Measurements from ENCODE around the gene ADGRG6.

Gene ADGRG6

GRCh38 chr6:142332393-142333098 is 30.7 kb downstream of the ADGRG6 start:
- no peak overlapping the region for H3K9ac ChIP-seq (ENCODE audit: low read length in 2 of 2)
- no peak overlapping the region for H3K27ac ChIP-seq (ENCODE audit: low read length)
- no peaks in the 10 kb centered on the region for H3K27me3 ChIP-seq (ENCODE audit: control insufficient read depth in 1 of 2, insufficient read depth in 2 of 2, low read length in 2 of 2)
- no peaks in the 10 kb centered on the region for H3K4me1 ChIP-seq (ENCODE audit: control insufficient read depth, insufficient read depth, low read length)
- no peaks in the 10 kb centered on the region for H3K36me3 ChIP-seq (ENCODE audit: control insufficient read depth in 2 of 2, insufficient read depth in 2 of 2, low read length in 2 of 2)
- H3K9me3 ChIP-seq (ENCODE audit: control insufficient read depth in 2 of 2, low read length in 2 of 2), result no peaks in the 10 kb centered on the region
- H3K4me3 ChIP-seq (ENCODE audit: low read length in 2 of 2), result no peak overlapping the region

GRCh38 chr6:142333431-142333830 is 31.6 kb downstream of the ADGRG6 start:
- Histone ChIP-seq H3K36me3 (ENCODE audit: control insufficient read depth in 2 of 2, insufficient read depth in 2 of 2, low read length in 2 of 2) (no peaks in the 10 kb centered on the region), H3K27me3 (ENCODE audit: control insufficient read depth in 1 of 2, insufficient read depth in 2 of 2, low read length in 2 of 2) (no peaks in the 10 kb centered on the region), H3K4me1 (ENCODE audit: control insufficient read depth, insufficient read depth, low read length) (no peaks in the 10 kb centered on the region), H3K9me3 (ENCODE audit: control insufficient read depth in 2 of 2, low read length in 2 of 2) (no peaks in the 10 kb centered on the region), H3K27ac (ENCODE audit: low read length) (no peak overlapping the region), H3K4me3 (ENCODE audit: low read length in 2 of 2) (no peak overlapping the region), H3K9ac (ENCODE audit: low read length in 2 of 2) (no peak overlapping the region)

DNA sequence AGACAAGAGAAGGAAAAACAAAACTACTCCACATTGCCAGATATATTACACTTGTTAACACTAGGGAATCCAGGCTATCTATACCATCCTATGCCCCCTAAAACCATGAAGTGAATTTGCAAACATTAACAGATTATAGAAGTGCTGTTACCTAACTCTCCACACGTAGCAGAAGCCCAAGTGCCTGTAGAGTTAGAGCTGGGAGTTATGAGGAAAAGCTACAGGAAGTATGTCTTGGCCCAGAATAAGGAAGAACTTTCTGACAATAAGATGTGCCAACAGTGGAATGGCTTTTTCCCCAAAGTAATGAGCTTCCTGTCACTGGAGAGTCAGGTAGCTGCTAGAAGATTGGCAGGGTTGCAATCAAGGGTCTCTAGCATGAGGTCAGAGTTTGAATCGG is 32.5 kb downstream of the ADGRG6 start:
- no peak overlapping the region for H3K9ac ChIP-seq (ENCODE audit: low read length in 2 of 2)
- H3K4me1 ChIP-seq (ENCODE audit: control insufficient read depth, insufficient read depth, low read length), result no peaks in the 10 kb centered on the region
- H3K27me3 ChIP-seq (ENCODE audit: control insufficient read depth in 1 of 2, insufficient read depth in 2 of 2, low read length in 2 of 2), result no peaks in the 10 kb centered on the region
- H3K9me3 ChIP-seq (ENCODE audit: control insufficient read depth in 2 of 2, low read length in 2 of 2), result no peaks in the 10 kb centered on the region
- no peak overlapping the region for H3K4me3 ChIP-seq (ENCODE audit: low read length in 2 of 2)
- H3K36me3 ChIP-seq (ENCODE audit: control insufficient read depth in 2 of 2, insufficient read depth in 2 of 2, low read length in 2 of 2), result no peaks in the 10 kb centered on the region
- no peak overlapping the region for H3K27ac ChIP-seq (ENCODE audit: low read length)

GRCh38 chr6:142335415-142335814 is 33.6 kb downstream of the ADGRG6 start:
- Histone ChIP-seq H3K27me3 (ENCODE audit: control insufficient read depth in 1 of 2, insufficient read depth in 2 of 2, low read length in 2 of 2) (no peaks in the 10 kb centered on the region), H3K4me3 (ENCODE audit: low read length in 2 of 2) (no peak overlapping the region), H3K9ac (ENCODE audit: low read length in 2 of 2) (no peak overlapping the region), H3K27ac (ENCODE audit: low read length) (no peak overlapping the region), H3K4me1 (ENCODE audit: control insufficient read depth, insufficient read depth, low read length) (no peaks in the 10 kb centered on the region), H3K9me3 (ENCODE audit: control insufficient read depth in 2 of 2, low read length in 2 of 2) (no peaks in the 10 kb centered on the region), H3K36me3 (ENCODE audit: control insufficient read depth in 2 of 2, insufficient read depth in 2 of 2, low read length in 2 of 2) (no peaks in the 10 kb centered on the region)

DNA sequence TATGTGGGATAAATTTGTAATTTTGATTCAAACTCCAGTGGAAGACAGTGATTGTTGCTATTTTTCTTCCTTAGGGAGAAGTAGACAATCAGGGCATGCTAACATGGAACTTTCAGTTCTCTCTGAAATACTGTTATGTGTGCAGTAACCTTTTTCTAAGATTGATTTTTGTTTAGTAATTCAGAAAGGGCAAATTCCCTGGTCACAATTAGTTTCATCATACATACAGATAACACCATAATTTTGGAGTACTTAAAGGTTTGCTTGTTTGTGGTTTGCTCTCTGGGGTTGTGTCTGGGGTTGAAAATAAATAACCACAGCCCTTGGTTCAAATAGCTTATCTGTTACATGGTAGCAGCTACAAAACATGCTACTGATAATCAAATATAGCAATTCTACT is 34.4 kb downstream of the ADGRG6 start:
- Histone ChIP-seq H3K9ac (ENCODE audit: low read length in 2 of 2) (no peak overlapping the region), H3K4me1 (ENCODE audit: control insufficient read depth, insufficient read depth, low read length) (no peaks in the 10 kb centered on the region), H3K4me3 (ENCODE audit: low read length in 2 of 2) (no peak overlapping the region), H3K27me3 (ENCODE audit: control insufficient read depth in 1 of 2, insufficient read depth in 2 of 2, low read length in 2 of 2) (no peaks in the 10 kb centered on the region), H3K9me3 (ENCODE audit: control insufficient read depth in 2 of 2, low read length in 2 of 2) (no peaks in the 10 kb centered on the region), H3K36me3 (ENCODE audit: control insufficient read depth in 2 of 2, insufficient read depth in 2 of 2, low read length in 2 of 2) (no peaks in the 10 kb centered on the region), H3K27ac (ENCODE audit: low read length) (no peak overlapping the region)

DNA sequence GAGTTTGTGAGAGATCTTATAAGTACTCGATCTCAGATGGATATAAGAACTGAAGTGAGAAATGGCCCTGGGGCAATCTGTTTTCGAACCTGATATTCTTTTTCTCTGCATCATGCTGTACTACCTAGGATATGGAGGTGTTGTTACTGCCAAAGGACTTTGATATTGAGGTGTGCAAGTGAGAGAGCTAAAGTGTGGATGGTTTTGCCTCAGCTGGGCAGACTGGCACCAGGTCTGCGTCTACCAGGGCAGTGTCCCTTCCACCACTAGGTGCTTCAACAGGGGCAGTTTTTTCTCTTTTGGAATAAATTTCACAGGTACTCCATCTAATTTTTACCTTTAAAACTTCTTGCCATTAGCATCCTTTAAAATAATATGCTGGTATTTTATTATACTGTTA is 35.0 kb downstream of the ADGRG6 start:
- no peak overlapping the region for H3K4me3 ChIP-seq (ENCODE audit: low read length in 2 of 2)
- H3K9ac ChIP-seq (ENCODE audit: low read length in 2 of 2), result no peak overlapping the region
- H3K27ac ChIP-seq (ENCODE audit: low read length), result no peak overlapping the region
- H3K36me3 ChIP-seq (ENCODE audit: control insufficient read depth in 2 of 2, insufficient read depth in 2 of 2, low read length in 2 of 2), result no peaks in the 10 kb centered on the region
- no peaks in the 10 kb centered on the region for H3K4me1 ChIP-seq (ENCODE audit: control insufficient read depth, insufficient read depth, low read length)
- H3K9me3 ChIP-seq (ENCODE audit: control insufficient read depth in 2 of 2, low read length in 2 of 2), result no peaks in the 10 kb centered on the region
- no peaks in the 10 kb centered on the region for H3K27me3 ChIP-seq (ENCODE audit: control insufficient read depth in 1 of 2, insufficient read depth in 2 of 2, low read length in 2 of 2)

DNA sequence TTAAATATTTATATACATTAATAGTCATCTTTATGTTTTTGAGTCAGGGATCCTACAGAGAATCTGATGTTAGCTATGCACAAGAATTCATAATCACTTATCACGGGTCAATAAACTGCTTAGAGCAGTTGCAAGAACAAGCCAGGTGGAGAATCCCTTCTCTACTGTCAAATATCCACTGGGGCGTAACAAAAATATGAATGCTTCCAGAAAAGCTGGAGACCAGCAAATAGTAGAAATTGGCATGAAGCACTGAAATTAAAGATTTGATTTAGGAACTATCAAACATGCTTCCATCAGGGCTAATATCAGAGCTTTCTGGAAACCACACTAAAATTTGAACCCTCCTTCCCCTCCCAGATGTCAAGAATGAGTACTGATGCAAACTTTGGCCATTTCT is 37.3 kb downstream of the ADGRG6 start:
- H3K9ac ChIP-seq (ENCODE audit: low read length in 2 of 2), result no peak overlapping the region
- no peaks in the 10 kb centered on the region for H3K36me3 ChIP-seq (ENCODE audit: control insufficient read depth in 2 of 2, insufficient read depth in 2 of 2, low read length in 2 of 2)
- no peak overlapping the region for H3K4me3 ChIP-seq (ENCODE audit: low read length in 2 of 2)
- no peaks in the 10 kb centered on the region for H3K4me1 ChIP-seq (ENCODE audit: control insufficient read depth, insufficient read depth, low read length)
- no peak overlapping the region for H3K27ac ChIP-seq (ENCODE audit: low read length)
- no peaks in the 10 kb centered on the region for H3K9me3 ChIP-seq (ENCODE audit: control insufficient read depth in 2 of 2, low read length in 2 of 2)
- H3K27me3 ChIP-seq (ENCODE audit: control insufficient read depth in 1 of 2, insufficient read depth in 2 of 2, low read length in 2 of 2), result no peaks in the 10 kb centered on the region

DNA sequence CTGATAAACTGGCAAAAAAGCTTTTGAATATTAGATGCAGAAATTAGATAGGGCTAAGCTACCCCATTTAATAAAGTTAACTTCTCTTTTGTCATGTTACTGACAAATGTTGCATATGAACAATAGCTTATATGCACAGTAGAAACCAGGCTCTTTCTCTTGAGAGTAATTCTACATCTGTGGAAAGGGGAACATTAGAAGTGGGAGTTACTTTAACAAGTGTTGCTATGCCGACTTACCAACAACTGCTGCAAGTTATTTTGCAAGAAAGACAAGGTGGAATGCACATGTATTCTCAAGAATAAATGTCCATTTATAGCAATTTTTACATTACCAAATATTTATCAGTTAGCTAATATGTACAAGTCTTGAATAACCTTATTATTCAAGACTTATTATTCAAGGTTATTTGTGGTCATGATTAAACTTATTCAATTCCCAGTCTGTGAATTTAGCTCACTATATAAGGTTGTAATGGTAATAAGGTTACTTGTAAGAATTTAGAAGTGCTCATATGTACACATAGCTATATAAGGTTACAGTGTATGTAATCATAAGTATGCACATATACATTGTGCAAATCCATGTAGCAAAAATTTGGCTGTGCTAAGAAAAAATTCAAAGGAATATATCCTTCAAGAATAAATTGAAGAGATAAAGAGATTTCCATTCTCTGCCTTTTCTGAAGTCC is 38.3 kb downstream of the ADGRG6 start:
- Histone ChIP-seq H3K9me3 (ENCODE audit: control insufficient read depth in 2 of 2, low read length in 2 of 2) (no peaks in the 10 kb centered on the region), H3K27me3 (ENCODE audit: control insufficient read depth in 1 of 2, insufficient read depth in 2 of 2, low read length in 2 of 2) (no peaks in the 10 kb centered on the region), H3K4me3 (ENCODE audit: low read length in 2 of 2) (no peak overlapping the region), H3K9ac (ENCODE audit: low read length in 2 of 2) (no peak overlapping the region), H3K27ac (ENCODE audit: low read length) (no peak overlapping the region), H3K4me1 (ENCODE audit: control insufficient read depth, insufficient read depth, low read length) (no peaks in the 10 kb centered on the region), H3K36me3 (ENCODE audit: control insufficient read depth in 2 of 2, insufficient read depth in 2 of 2, low read length in 2 of 2) (no peaks in the 10 kb centered on the region)

- Histone ChIP-seq H3K27me3 (ENCODE audit: control insufficient read depth in 1 of 2, insufficient read depth in 2 of 2, low read length in 2 of 2) (no peaks in the 10 kb centered on the region), H3K4me3 (ENCODE audit: low read length in 2 of 2) (no peak overlapping the region), H3K9ac (ENCODE audit: low read length in 2 of 2) (no peak overlapping the region), H3K36me3 (ENCODE audit: control insufficient read depth in 2 of 2, insufficient read depth in 2 of 2, low read length in 2 of 2) (no peaks in the 10 kb centered on the region), H3K4me1 (ENCODE audit: control insufficient read depth, insufficient read depth, low read length) (no peaks in the 10 kb centered on the region), H3K27ac (ENCODE audit: low read length) (no peak overlapping the region), H3K9me3 (ENCODE audit: control insufficient read depth in 2 of 2, low read length in 2 of 2) (no peaks in the 10 kb centered on the region)
These were observed 40.1 kb downstream of the ADGRG6 start for GRCh38 chr6:142341855-142342330.

DNA sequence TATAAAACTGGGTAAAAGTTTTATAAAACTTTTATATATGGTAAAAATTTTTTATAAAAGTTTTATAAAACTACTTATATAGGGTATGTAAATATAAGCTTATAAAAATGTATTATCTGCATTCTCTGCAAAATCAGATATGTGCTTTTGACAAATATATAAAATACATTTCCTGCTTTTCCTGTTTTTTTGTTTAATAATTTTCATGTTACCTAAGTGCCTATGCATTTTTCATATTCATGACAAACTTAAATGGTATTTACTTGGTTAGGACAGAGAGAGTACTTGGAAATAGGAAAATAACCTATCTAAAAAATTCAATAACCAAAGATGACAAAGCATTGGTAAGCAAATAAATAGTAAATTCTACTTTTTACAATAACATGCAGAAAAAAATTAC is 41.2 kb downstream of the ADGRG6 start:
- no peaks in the 10 kb centered on the region for H3K27me3 ChIP-seq (ENCODE audit: control insufficient read depth in 1 of 2, insufficient read depth in 2 of 2, low read length in 2 of 2)
- H3K9me3 ChIP-seq (ENCODE audit: control insufficient read depth in 2 of 2, low read length in 2 of 2), result no peaks in the 10 kb centered on the region
- H3K27ac ChIP-seq (ENCODE audit: low read length), result no peak overlapping the region
- H3K4me3 ChIP-seq (ENCODE audit: low read length in 2 of 2), result no peak overlapping the region
- H3K36me3 ChIP-seq (ENCODE audit: control insufficient read depth in 2 of 2, insufficient read depth in 2 of 2, low read length in 2 of 2), result no peaks in the 10 kb centered on the region
- H3K4me1 ChIP-seq (ENCODE audit: control insufficient read depth, insufficient read depth, low read length), result no peaks in the 10 kb centered on the region
- no peak overlapping the region for H3K9ac ChIP-seq (ENCODE audit: low read length in 2 of 2)

DNA sequence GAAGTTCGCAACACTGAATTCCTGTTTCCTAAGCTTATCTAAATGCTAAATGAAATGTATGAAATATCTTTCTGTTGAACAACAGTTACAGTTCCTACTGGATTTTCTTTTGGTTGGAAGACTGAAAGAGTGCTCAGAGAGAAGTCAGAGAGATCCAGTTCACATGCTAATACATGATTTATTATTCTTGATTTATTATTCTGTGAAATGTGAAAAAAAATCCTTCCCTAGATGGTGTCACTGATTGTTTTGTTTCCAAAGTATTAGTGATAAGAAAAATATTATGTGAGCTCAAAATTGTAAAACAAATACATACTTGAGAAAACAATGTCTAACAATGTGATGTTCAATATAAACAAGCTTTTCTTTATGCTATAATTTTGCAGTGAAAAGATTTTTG is 42.1 kb downstream of the ADGRG6 start:
- H3K4me1 ChIP-seq (ENCODE audit: control insufficient read depth, insufficient read depth, low read length), result no peaks in the 10 kb centered on the region
- H3K9me3 ChIP-seq (ENCODE audit: control insufficient read depth in 2 of 2, low read length in 2 of 2), result no peaks in the 10 kb centered on the region
- H3K27me3 ChIP-seq (ENCODE audit: control insufficient read depth in 1 of 2, insufficient read depth in 2 of 2, low read length in 2 of 2), result no peaks in the 10 kb centered on the region
- no peak overlapping the region for H3K27ac ChIP-seq (ENCODE audit: low read length)
- H3K4me3 ChIP-seq (ENCODE audit: low read length in 2 of 2), result no peak overlapping the region
- H3K36me3 ChIP-seq (ENCODE audit: control insufficient read depth in 2 of 2, insufficient read depth in 2 of 2, low read length in 2 of 2), result no peaks in the 10 kb centered on the region
- H3K9ac ChIP-seq (ENCODE audit: low read length in 2 of 2), result no peak overlapping the region
